MM.1S (cell line): ENCODE results near the gene CNOT8.

Source experiments
- DNase-seq: peaks from one replicate; pipeline ENCODE4 v3.0.0-alpha.2; 2015
- H2AFZ ChIP-seq: fragments of 300-600 bp; sonication (generic); 2 replicates; pipeline ENCODE4 v1.6.0; 2016; ENCODE audit warnings: antibody characterized with exemption, low read length
- H3F3A ChIP-seq: fragments of 300-600 bp; sonication (generic); 2 replicates; pipeline ENCODE4 v1.6.1; 2016; ENCODE audit warnings: mild to moderate bottlenecking, antibody characterized with exemption, low read length, moderate library complexity, mixed read lengths; ENCODE audit not compliant: insufficient read depth
- H3K27ac ChIP-seq: fragments of 300-600 bp; sonication (generic); 2 replicates; pipeline ENCODE4 v1.5.1; 2016; ENCODE audit warnings: mild to moderate bottlenecking, low read length
- H3K27me3 ChIP-seq: fragments of 300-600 bp; sonication (generic); replicated peaks from 2 replicates; pipeline ENCODE4 v1.6.0; 2016; ENCODE audit warnings: low read length; ENCODE audit not compliant: insufficient read depth
- H3K36me3 ChIP-seq: fragments of 300-600 bp; sonication (generic); replicated peaks from 2 replicates; pipeline ENCODE4 v1.6.1; 2016; ENCODE audit warnings: mild to moderate bottlenecking, low read length, mixed read lengths; ENCODE audit not compliant: insufficient read depth
- H3K4me1 ChIP-seq: fragments of 300-600 bp; sonication (generic); 2 replicates; pipeline ENCODE4 v1.6.1; 2016; ENCODE audit warnings: low read length, mixed read lengths
- H3K4me2 ChIP-seq: fragments of 300-600 bp; sonication (generic); 2 replicates; pipeline ENCODE4 v1.6.0; 2016; ENCODE audit warnings: low read depth, low read length
- H3K4me3 ChIP-seq: fragments of 300-600 bp; sonication (generic); 2 replicates; pipeline ENCODE4 v1.5.1; 2016; ENCODE audit warnings: low read length, mixed read lengths
- H3K79me2 ChIP-seq: fragments of 300-600 bp; sonication (generic); 2 replicates; pipeline ENCODE4 v1.6.1; 2016; ENCODE audit warnings: mixed run types, low read length, mixed read lengths
- H3K9ac ChIP-seq: fragments of 300-600 bp; sonication (generic); 2 replicates; pipeline ENCODE4 v1.6.1; 2016; ENCODE audit warnings: low read length, mixed read lengths
- H3K9me2 ChIP-seq: fragments of 300-600 bp; sonication (generic); replicated peaks from 2 replicates; pipeline ENCODE4 v1.6.1; 2016; ENCODE audit warnings: mild to moderate bottlenecking, low read length, mixed read lengths; ENCODE audit not compliant: insufficient read depth
- H3K9me3 ChIP-seq: fragments of 300-600 bp; sonication (generic); replicated peaks from 2 replicates; pipeline ENCODE4 v1.6.1; 2016; ENCODE audit warnings: mild to moderate bottlenecking, low read length, mixed read lengths; ENCODE audit not compliant: insufficient read depth
- H4K20me1 ChIP-seq: fragments of 300-600 bp; sonication (generic); 2 replicates; pipeline ENCODE4 v1.6.1; 2016; ENCODE audit warnings: mild to moderate bottlenecking, low read length, moderate library complexity, mixed read lengths; ENCODE audit not compliant: insufficient read depth
- EZH2 ChIP-seq: fragments of 300-600 bp; sonication (generic); optimal IDR thresholded peaks from 2 replicates; pipeline ENCODE3; 2017; ENCODE audit warnings: low read depth, mild to moderate bottlenecking, antibody characterized with exemption, low read length, mixed read lengths
- EZH2phosphoT487 ChIP-seq: fragments of 300-600 bp; sonication (generic); IDR thresholded peaks from 2 replicates; pipeline ENCODE4 v1.6.1; 2018; ENCODE audit warnings: antibody characterized with exemption, low read length
- TF ChIP-seq, protein P1 (sequence below): fragments of 300-600 bp; sonication (generic); IDR thresholded peaks from 2 replicates; pipeline ENCODE4 v1.5.1; 2016; ENCODE audit warnings: antibody characterized with exemption, low read length, mixed read lengths

The CNOT8 gene

DNA sequence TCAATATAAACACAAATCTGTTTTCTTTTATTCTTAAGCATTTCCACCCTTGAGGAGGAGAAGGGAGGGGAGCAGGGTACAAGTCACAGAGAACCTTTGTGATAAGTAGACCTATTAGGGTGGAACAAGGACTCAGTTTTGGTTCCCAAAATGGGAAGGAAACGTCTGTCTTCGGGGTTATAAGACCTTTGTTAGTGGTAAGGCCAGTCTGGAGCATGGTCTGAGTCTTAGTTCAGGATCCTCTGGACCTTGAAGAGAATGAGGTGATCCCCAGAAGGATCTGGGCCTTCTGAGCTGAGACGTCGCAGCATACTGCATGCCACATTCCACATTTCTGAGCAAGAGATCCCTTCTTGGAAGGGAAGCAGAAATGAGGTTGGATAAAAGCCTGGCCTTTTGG is 45.3 kb upstream of the CNOT8 start:
- Histone ChIP-seq H3K27ac (no peak overlapping the region), H3K4me3 (no peak overlapping the region), H3K9me2 (no peaks in the 10 kb centered on the region), H3K9me3 (no peaks in the 10 kb centered on the region), H3F3A (no peaks in the 10 kb centered on the region), H3K4me1 (no peaks in the 10 kb centered on the region), H4K20me1 (no peaks in the 10 kb centered on the region), H3K4me2 (no peak overlapping the region), H2AFZ (no peak overlapping the region), H3K27me3 (no peaks in the 10 kb centered on the region), H3K9ac (no peak overlapping the region), H3K79me2 (peaks cover 23% of the 10 kb centered on the region), H3K36me3 (peaks cover 25% of the 10 kb centered on the region)
- TF ChIP-seq EZH2phosphoT487 (no peak), EZH2 (no peak)
- TF ChIP-seq, protein P1, sequence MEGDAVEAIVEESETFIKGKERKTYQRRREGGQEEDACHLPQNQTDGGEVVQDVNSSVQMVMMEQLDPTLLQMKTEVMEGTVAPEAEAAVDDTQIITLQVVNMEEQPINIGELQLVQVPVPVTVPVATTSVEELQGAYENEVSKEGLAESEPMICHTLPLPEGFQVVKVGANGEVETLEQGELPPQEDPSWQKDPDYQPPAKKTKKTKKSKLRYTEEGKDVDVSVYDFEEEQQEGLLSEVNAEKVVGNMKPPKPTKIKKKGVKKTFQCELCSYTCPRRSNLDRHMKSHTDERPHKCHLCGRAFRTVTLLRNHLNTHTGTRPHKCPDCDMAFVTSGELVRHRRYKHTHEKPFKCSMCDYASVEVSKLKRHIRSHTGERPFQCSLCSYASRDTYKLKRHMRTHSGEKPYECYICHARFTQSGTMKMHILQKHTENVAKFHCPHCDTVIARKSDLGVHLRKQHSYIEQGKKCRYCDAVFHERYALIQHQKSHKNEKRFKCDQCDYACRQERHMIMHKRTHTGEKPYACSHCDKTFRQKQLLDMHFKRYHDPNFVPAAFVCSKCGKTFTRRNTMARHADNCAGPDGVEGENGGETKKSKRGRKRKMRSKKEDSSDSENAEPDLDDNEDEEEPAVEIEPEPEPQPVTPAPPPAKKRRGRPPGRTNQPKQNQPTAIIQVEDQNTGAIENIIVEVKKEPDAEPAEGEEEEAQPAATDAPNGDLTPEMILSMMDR, result no peak
- DNase-seq, result no peak

DNA sequence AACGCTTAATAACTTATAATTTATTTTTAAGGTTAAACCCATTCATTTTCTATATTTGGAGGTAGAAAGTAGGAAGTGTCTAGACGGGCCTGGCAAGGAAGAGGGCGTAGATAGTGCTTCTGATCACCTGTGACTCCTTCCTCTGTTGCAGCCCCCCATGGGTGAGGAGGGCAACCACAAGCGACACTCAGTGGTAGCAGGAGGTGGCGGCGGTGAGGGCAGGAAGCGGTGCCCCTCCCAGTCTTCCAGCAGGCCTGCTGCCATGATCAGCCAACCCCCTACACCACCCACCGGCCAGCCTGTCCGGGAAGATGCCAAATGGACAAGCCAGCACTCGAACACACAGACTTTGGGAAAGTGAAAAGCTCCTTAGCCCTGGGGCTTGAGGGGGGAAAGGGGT is 44.7 kb upstream of the CNOT8 start:
- peaks cover 20% of the 10 kb centered on the region for H3K79me2 ChIP-seq
- H2AFZ ChIP-seq, result no peak overlapping the region
- H3F3A ChIP-seq, result no peaks in the 10 kb centered on the region
- H3K27me3 ChIP-seq, result no peaks in the 10 kb centered on the region
- H3K4me1 ChIP-seq, result no peaks in the 10 kb centered on the region
- DNase-seq, result no peak
- H3K4me3 ChIP-seq, result no peak overlapping the region
- TF ChIP-seq EZH2, result no peak
- TF ChIP-seq, protein P1, result no peak
- no peak for TF ChIP-seq EZH2phosphoT487
- H3K27ac ChIP-seq, result no peak overlapping the region
- H3K9ac ChIP-seq, result no peak overlapping the region
- no peak overlapping the region for H3K4me2 ChIP-seq
- no peaks in the 10 kb centered on the region for H3K9me3 ChIP-seq
- peaks cover 20% of the 10 kb centered on the region for H3K36me3 ChIP-seq
- no peaks in the 10 kb centered on the region for H4K20me1 ChIP-seq
- H3K9me2 ChIP-seq, result no peaks in the 10 kb centered on the region

DNA sequence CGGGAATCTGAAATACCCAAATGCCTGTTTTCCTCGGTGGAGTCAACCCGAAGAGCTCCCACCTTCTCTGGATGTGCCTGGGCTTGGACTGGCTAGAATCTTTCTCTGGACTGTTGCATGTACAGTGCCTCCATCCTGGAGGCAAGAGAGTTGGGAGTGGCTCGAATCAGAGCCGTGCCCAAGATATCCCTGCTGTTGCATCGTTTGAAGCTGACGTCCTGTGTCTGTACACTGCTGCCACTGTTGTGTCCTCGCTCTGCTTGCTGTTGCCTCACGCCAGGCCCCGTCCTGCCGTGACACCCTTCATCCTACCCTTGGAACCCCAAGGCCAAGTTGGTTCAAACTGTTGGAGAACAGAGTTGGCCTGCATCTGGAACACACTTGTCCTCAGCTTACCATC is 43.4 kb upstream of the CNOT8 start:
- H3K4me3 ChIP-seq, result no peak overlapping the region
- H3F3A ChIP-seq, result no peaks in the 10 kb centered on the region
- no peaks in the 10 kb centered on the region for H4K20me1 ChIP-seq
- H3K4me1 ChIP-seq, result no peaks in the 10 kb centered on the region
- H2AFZ ChIP-seq, result no peak overlapping the region
- H3K27ac ChIP-seq, result no peak overlapping the region
- H3K9me2 ChIP-seq, result no peaks in the 10 kb centered on the region
- no peak overlapping the region for H3K4me2 ChIP-seq
- H3K9ac ChIP-seq, result no peak overlapping the region
- peaks cover 20% of the 10 kb centered on the region for H3K79me2 ChIP-seq
- H3K27me3 ChIP-seq, result no peaks in the 10 kb centered on the region
- H3K36me3 ChIP-seq, result peaks cover 17% of the 10 kb centered on the region
- no peaks in the 10 kb centered on the region for H3K9me3 ChIP-seq
- DNase-seq, result no peak
- no peak for TF ChIP-seq EZH2
- TF ChIP-seq, protein P1, result no peak
- TF ChIP-seq EZH2phosphoT487, result no peak
